Suppressor macrophage (primary cell): ENCODE measurements around the gene MAGEB4.

Source experiments
- DNase-seq, 4 experiments: peaks; one replicate each; pipeline ENCODE4 v3.0.0-alpha.2; 2020 to 2022

The MAGEB4 gene

DNA sequence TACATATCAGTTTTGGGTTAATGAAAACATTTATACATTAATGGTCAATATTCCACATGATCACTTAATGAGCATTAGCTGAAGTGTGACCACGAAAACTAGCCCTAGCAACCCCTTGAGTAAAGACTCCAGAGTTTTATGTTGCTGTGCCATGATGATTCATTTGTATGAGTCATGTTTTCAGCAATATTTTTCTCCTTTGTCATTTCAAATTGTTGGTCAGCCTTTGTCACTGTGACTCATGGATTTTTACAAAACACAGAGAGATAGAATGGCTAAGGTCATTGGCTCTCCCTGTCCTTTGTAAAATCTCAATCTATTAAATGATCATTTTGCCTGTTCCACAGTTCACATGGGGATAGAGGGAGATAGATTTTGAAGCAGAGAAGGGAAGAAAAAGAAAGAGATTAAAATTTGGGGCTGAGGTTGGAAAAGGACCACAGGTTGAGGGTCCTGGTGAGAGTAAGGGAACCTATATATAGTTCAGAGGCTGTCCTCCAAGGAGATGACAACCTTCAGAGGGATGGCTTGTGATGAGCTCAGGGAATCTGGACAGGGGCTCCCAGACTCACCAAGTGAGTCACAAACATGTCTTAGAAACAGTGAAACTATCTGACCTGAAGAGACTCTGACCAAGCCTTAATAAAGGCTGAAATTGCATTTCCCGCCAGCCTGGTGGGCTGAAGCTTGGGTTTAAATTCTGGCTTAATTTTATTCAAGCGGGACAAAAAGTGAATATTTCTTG, 41.8 kb downstream of the MAGEB4 start:
- peak; percentile 19 to 72 (median 50) for DNase-seq
